Mucosa of descending colon (tissue), 3 donors: ENCODE measurements around the gene CDK2. TPM values are rescaled to one million over a fixed set of nuclear protein-coding genes. Genes with fewer than 3 reads are reported as not detected.

Experiments
- ATAC-seq: fragments of 200-7000 bp; cut with Tn5 transposase; one replicate; pipeline ENCODE4 v1.9.1; 2020; ENCODE audit warnings: mild to moderate bottlenecking, moderate library complexity
- DNase-seq, 3 donors: peaks; one replicate each; pipeline ENCODE4 v3.0.0-alpha.2; 2020
- H3K36me3 ChIP-seq: fragments of 200-600 bp; one replicate; pipeline ENCODE4 v1.8.0; 2021; ENCODE audit warnings: low read depth, mild to moderate bottlenecking
- H3K4me1 ChIP-seq: fragments of 200-600 bp; one replicate; pipeline ENCODE4 v1.8.0; 2021; ENCODE audit warnings: low read depth, mild to moderate bottlenecking
- H3K4me3 ChIP-seq: fragments of 200-600 bp; one replicate; pipeline ENCODE4 v1.8.0; 2021; ENCODE audit warnings: mild to moderate bottlenecking
- H3K9me3 ChIP-seq: fragments of 200-600 bp; one replicate; pipeline ENCODE4 v1.8.0; 2021; ENCODE audit warnings: mild to moderate bottlenecking
- intact Hi-C, 2 donors: fragments of 100-400 bp; cut with DNase I in 1 of 2; cut with micrococcal nuclease in 1 of 2; formaldehyde crosslinking; loops; one replicate each; pipeline versions ENCODE4 v1.11.0 to v1.11.1; 2022; cut with DNase I, micrococcal nuclease
- total RNA-seq, 3 donors: library from RNA; stranded (reverse); fragmentation: NEBNext Ultra II Directional in 2 of 3; extraction: Animal tissue kit (Norgen Biotek cat#: 25700) in 2 of 3; gene quantifications; one replicate each; pipeline versions ENCODE4 v1.2.1 to v1.2.4, GENCODE V29; 2021 to 2023
- TF ChIP-seq, protein P1 (sequence below): fragments of 200-600 bp; IDR thresholded peaks from one replicate; pipeline ENCODE4 v1.8.0; 2022; ENCODE audit warnings: antibody characterized with exemption, mild to moderate bottlenecking
- donor health status: DM: no; HTN: no; CAD: no; lungs with moderate emphysema.
- donor health status: DM: no; HTN: no; CAD: no.
- donor health status: DM: no; HTN: yes; CAD: no.

The CDK2 gene
- total RNA-seq, 3 donors from 2014 or later: 17.1 to 22.1 (median 20.8) TPM

GRCh38 chr12:56020423-56021184, 54.0 kb downstream of the CDK2 start, which contains the start of gene IKZF4:
TSS of gene IKZF4 (plus strand) at chr12:56021043. CDS start at chr12:56021494, 451 bp downstream.
- H3K9me3 ChIP-seq: no peaks in the 10 kb centered on the region
- TF ChIP-seq, protein P1, sequence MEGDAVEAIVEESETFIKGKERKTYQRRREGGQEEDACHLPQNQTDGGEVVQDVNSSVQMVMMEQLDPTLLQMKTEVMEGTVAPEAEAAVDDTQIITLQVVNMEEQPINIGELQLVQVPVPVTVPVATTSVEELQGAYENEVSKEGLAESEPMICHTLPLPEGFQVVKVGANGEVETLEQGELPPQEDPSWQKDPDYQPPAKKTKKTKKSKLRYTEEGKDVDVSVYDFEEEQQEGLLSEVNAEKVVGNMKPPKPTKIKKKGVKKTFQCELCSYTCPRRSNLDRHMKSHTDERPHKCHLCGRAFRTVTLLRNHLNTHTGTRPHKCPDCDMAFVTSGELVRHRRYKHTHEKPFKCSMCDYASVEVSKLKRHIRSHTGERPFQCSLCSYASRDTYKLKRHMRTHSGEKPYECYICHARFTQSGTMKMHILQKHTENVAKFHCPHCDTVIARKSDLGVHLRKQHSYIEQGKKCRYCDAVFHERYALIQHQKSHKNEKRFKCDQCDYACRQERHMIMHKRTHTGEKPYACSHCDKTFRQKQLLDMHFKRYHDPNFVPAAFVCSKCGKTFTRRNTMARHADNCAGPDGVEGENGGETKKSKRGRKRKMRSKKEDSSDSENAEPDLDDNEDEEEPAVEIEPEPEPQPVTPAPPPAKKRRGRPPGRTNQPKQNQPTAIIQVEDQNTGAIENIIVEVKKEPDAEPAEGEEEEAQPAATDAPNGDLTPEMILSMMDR: no peak
- no peaks in the 10 kb centered on the region for H3K36me3 ChIP-seq
- no peak within 1 kb of the TSS for H3K4me3 ChIP-seq
- intact Hi-C loops: no loop called here
- no peaks in the 10 kb centered on the region for H3K4me1 ChIP-seq
- ATAC-seq (peak; percentile 56), DNase-seq (peak in 2 of 3 donors; percentile 53 to 60)

DNA sequence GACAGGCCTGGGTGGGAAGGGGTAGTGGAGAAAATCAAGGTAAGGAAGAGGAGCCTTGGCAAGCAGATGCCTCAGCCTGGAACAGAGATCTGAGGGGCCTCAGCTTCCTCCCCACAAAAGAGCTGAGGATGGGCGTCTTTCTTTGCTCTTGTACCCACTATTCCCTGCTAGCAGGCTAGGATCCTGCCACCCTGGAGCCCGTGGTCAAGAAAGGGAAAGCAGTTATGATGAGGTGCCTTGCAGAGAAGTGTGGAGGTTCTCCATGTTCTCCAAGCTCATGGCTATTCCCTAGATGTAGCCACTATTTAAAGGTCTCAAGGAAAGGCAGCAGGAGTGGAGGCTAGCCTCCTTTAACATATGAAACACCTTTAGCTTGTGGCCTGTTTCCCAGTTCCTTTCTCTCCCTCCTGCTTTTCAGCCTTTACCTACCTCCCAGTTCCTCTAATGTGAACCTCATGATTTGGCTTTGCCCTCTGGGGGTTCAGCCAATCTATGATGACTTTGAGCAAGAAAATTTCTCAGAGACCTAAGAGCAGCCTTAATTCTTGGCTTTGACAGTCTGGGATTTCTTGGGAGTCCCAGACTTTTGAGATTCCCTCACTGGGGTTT, 55.4 kb downstream of the CDK2 start:
- intact Hi-C loops: no loop called here
- TF ChIP-seq, protein P1: no peak
- Histone ChIP-seq H3K4me1 (no peaks in the 10 kb centered on the region), H3K4me3 (no peak overlapping the region), H3K9me3 (no peaks in the 10 kb centered on the region), H3K36me3 (no peaks in the 10 kb centered on the region)
- DNase-seq (no peak), ATAC-seq (peak; percentile 7)

Other genes starting within 250 kb of the CDK2 start
- 10 to 100 TPM; 21.5 to 48.1 (median 35.8) TPM for gene RDH5, start 246.4 kb upstream of the CDK2 start, total RNA-seq
- 1,000 to 10,000 TPM in 2 of 3 donors, 100 to 1,000 TPM in 1; 992 to 1,177 (median 1,016) TPM for gene CD63, start 237.8 kb upstream of the CDK2 start, total RNA-seq
- gene GDF11, start 223.7 kb upstream of the CDK2 start, total RNA-seq: 10 to 100 TPM in 1 of 3 donors, 1 to 10 TPM in 2; 1.0 to 13.8 (median 2.8) TPM
- gene SARNP, start 149.1 kb upstream of the CDK2 start, total RNA-seq: 10 to 100 TPM; 38.7 to 45.9 (median 41.3) TPM
- 10 to 100 TPM; 42.1 to 97.8 (median 74.2) TPM for gene ORMDL2, start 148.8 kb upstream of the CDK2 start, total RNA-seq
- gene DNAJC14, start 137.2 kb upstream of the CDK2 start, total RNA-seq: 10 to 100 TPM; 26.6 to 30.8 (median 27.7) TPM
- gene MMP19, start 123.9 kb upstream of the CDK2 start, total RNA-seq: 1 to 10 TPM; 1.7 to 6.6 (median 5.0) TPM
- 10 to 100 TPM; 29.7 to 48.8 (median 45.7) TPM for gene PYM1, start 38.9 kb upstream of the CDK2 start, total RNA-seq
- gene DGKA, start 35.7 kb upstream of the CDK2 start, total RNA-seq: 100 to 1,000 TPM in 1 of 3 donors, 10 to 100 TPM in 2; 82.6 to 148 (median 97.0) TPM
- 1 to 10 TPM; 1.3 to 4.4 (median 3.4) TPM for gene PMEL, start 788 bp upstream of the CDK2 start, total RNA-seq
- 100 to 1,000 TPM; 131 to 179 (median 173) TPM for gene RAB5B, start 7.2 kb downstream of the CDK2 start, total RNA-seq
- gene SUOX, start 30.4 kb downstream of the CDK2 start, total RNA-seq: 10 to 100 TPM; 29.2 to 32.0 (median 30.4) TPM
- gene IKZF4, start 54.2 kb downstream of the CDK2 start, total RNA-seq: 1 to 10 TPM; 3.5 to 9.1 (median 7.2) TPM
- gene RPS26, start 75.1 kb downstream of the CDK2 start, total RNA-seq: 10 to 100 TPM; 28.8 to 81.1 (median 34.5) TPM
- gene ERBB3, start 113.3 kb downstream of the CDK2 start, total RNA-seq: 100 to 1,000 TPM; 136 to 423 (median 212) TPM
- 10 to 100 TPM; 61.7 to 94.9 (median 90.3) TPM for gene PA2G4, start 137.7 kb downstream of the CDK2 start, total RNA-seq
- gene RPL41, start 149.8 kb downstream of the CDK2 start, total RNA-seq: 1,000 to 10,000 TPM; 2,763 to 3,198 (median 3,152) TPM
- gene ZC3H10, start 151.4 kb downstream of the CDK2 start, total RNA-seq: 10 to 100 TPM in 1 of 3 donors, 1 to 10 TPM in 2; 5.0 to 11.8 (median 5.4) TPM
- 10 to 100 TPM; 44.9 to 75.7 (median 52.0) TPM for gene ESYT1, start 161.4 kb downstream of the CDK2 start, total RNA-seq
- 10 to 100 TPM; 13.0 to 39.8 (median 22.7) TPM for gene MYL6B, start 185.8 kb downstream of the CDK2 start, total RNA-seq
- gene MYL6, start 191.5 kb downstream of the CDK2 start, total RNA-seq: 1,000 to 10,000 TPM; 1,884 to 3,185 (median 1,894) TPM
- 100 to 1,000 TPM in 2 of 3 donors, 10 to 100 TPM in 1; 91.7 to 163 (median 116) TPM for gene SMARCC2, start 222.7 kb downstream of the CDK2 start, total RNA-seq